Activated CD4-positive, alpha-beta memory T cell treated with anti-CD3 and anti-CD28 coated beads for 36 hours (primary cell): ENCODE measurements around the gene RHCE. TPM values are rescaled to one million over a fixed set of nuclear protein-coding genes. Genes with fewer than 3 reads are reported as not detected.
"Not testable (repeated sequence)": the region's sequence is repeated elsewhere in the genome, so short reads cannot be mapped to it uniquely, and the experiment has no call there.

Experiments
- CTCF ChIA-PET: fragments of 350-600 bp; sonication (Branson Sonifier 250); formaldehyde crosslinking; loops from one replicate; lab custom pipeline; 2021; ENCODE audit warnings: antibody characterized with exemption, inconsistent platforms; lab: Charles Lee
- POLR2A ChIA-PET: fragments of 350-600 bp; sonication (Branson Sonifier 250); formaldehyde crosslinking; loops from one replicate; lab custom pipeline; 2021; ENCODE audit warnings: antibody characterized with exemption; lab: Charles Lee
- DNase-seq: peaks from one replicate; pipeline ENCODE4 v3.0.0-alpha.2; 2020
- H3K27ac Mint-ChIP-seq: one replicate; pipeline ENCODE4 v1.8.0; 2021; ENCODE audit warnings: mixed read lengths
- H3K27me3 Mint-ChIP-seq: one replicate; pipeline ENCODE4 v1.8.0; 2021; ENCODE audit warnings: mixed read lengths
- H3K36me3 Mint-ChIP-seq: one replicate; pipeline ENCODE4 v1.8.0; 2021; ENCODE audit warnings: mixed read lengths
- H3K4me1 Mint-ChIP-seq: one replicate; pipeline ENCODE4 v1.8.0; 2021; ENCODE audit warnings: low read depth, mixed read lengths
- H3K4me3 Mint-ChIP-seq: one replicate; pipeline ENCODE4 v1.8.0; 2021; ENCODE audit warnings: mild to moderate bottlenecking, mixed read lengths
- H3K9me3 Mint-ChIP-seq: one replicate; pipeline ENCODE4 v1.8.0; 2021; ENCODE audit warnings: mixed read lengths
- intact Hi-C: fragments of 100-400 bp; cut with micrococcal nuclease; formaldehyde crosslinking; loops from one replicate; pipeline ENCODE4 v1.15.1; 2023
- total RNA-seq, 2 experiments: library from RNA; stranded (reverse); gene quantifications; one replicate each; pipeline ENCODE4 v1.2.3, GENCODE V29; 2021

RHCE gene
- total RNA-seq, 2 experiments from 2014 or later = 0.44 to 0.45 TPM

DNA sequence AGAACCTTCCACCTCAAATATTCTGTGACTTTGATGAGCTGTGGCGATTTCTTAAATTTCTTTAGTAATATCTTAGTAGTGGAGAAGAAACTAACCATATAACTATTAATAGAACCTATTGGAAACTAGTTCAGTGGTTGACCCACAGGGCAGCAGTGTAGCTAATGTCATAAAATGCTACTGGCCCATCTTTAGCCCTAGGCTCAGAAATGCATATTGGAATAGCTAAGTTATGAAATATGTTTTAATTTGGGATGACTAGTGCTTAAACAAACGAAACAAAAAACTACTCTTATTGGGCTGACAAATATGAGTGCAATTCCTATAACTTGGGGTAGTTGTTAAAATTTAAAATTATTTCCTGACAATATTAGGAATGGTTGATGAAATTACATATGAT lies 30.3 kb upstream of the RHCE start:
- intact Hi-C loops = no loop called here
- CTCF ChIA-PET = interaction anchor here (0.6 to 1.8 kb wide), 4 partner anchors 10 to 1427 kb away, joined by 3 to 5 read pairs (median 4); no protein-coding TSS in a partner anchor
- Mint-ChIP-seq H3K4me3 (no peak overlapping the region), H3K27me3 (no peaks in the 10 kb centered on the region), H3K9me3 (no peaks in the 10 kb centered on the region), H3K27ac (no peak overlapping the region), H3K36me3 (peaks cover 16% of the 10 kb centered on the region), H3K4me1 (peaks cover 15% of the 10 kb centered on the region)
- DNase-seq = no peak
- POLR2A ChIA-PET = interaction anchor here (0.8 to 1.3 kb wide), 2 partner anchors 15 to 35 kb away, joined by 4 to 5 read pairs; no protein-coding TSS in a partner anchor

DNA sequence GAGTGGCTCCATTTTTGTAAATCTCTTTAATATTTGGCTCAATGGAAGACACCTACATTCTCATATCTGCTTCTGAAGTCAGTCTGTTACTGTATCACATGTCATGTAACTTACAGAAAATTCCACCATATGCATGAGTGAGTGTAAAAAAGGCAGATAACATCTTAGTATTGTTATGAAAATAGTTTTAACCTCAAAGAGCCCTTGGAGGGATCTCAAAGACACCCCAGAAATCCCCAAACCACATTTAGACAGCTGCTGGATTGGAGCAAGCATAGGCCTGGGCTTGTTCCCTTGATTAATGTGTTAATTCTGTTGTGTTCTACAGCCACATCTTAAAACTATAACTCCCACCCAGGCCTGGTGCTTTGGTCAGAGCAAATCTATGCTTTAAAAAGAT lies 26.9 kb upstream of the RHCE start:
- H3K4me3 Mint-ChIP-seq = no peak overlapping the region
- peaks cover 7% of the 10 kb centered on the region for H3K36me3 Mint-ChIP-seq
- ChIA-PET POLR2A (no interaction called here), CTCF (interaction anchor here (1.4 kb wide), 1 partner anchor 363 kb away, joined by 3 read pairs; no protein-coding TSS in a partner anchor)
- intact Hi-C loops = no loop called here
- H3K27ac Mint-ChIP-seq = no peak overlapping the region
- no peaks in the 10 kb centered on the region for H3K27me3 Mint-ChIP-seq
- peaks cover 24% of the 10 kb centered on the region for H3K4me1 Mint-ChIP-seq
- no peaks in the 10 kb centered on the region for H3K9me3 Mint-ChIP-seq
- no peak for DNase-seq

DNA sequence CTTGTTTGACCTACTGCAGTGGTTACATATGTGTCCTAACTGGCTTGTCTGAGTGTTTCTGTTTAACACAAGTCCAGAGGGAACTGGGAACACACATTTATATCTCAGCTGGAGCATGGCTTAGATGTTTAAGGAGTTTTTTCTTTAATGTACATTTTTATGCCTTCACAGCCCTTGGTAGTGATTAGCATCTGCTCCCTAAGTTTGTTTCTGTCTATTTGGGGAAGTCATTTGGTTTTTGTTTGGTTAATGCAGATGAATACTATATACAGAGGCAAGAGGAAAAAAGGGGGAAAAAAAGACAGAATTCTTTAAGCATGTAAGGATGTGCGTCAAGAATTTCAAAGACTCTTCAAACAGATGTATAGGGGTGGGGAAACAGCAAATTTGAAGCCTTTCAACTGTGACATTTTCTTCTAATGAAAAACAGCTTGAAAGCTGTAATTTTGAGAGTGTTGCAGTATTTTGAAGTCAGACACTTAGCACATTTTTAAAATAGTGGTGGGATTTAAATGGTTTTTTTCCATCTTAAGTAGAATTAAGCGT lies 25.4 kb upstream of the RHCE start:
- H3K36me3 Mint-ChIP-seq = peaks cover 7% of the 10 kb centered on the region
- no peak overlapping the region for H3K4me3 Mint-ChIP-seq
- no peaks in the 10 kb centered on the region for H3K27me3 Mint-ChIP-seq
- no peak overlapping the region for H3K27ac Mint-ChIP-seq
- peaks cover 35% of the 10 kb centered on the region for H3K4me1 Mint-ChIP-seq
- ChIA-PET POLR2A (no interaction called here), CTCF (interaction anchor here (1.4 kb wide), 1 partner anchor 365 kb away, joined by 3 read pairs; no protein-coding TSS in a partner anchor)
- no peaks in the 10 kb centered on the region for H3K9me3 Mint-ChIP-seq
- no peak for DNase-seq
- intact Hi-C loops = no loop called here

DNA sequence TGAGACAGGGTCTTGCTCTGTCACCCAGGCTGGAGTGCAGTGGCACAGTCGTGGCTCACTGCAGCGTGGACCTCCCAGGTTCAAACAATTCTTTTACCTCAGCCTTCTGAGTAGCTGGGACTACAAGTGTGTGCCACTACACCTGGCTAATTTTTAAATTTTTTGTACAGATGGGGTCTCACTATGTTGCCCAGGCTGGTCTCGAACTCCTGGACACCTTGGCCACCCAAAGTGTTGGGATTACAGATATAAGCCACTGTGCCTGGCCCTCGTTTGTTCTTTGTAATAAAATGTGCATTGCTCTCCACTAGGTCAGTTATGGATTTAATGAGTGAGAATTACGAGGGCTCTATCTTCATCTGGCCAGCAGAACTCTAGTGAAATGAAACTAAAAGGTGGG lies 24.0 kb upstream of the RHCE start:
- H3K27me3 Mint-ChIP-seq, H3K4me3 Mint-ChIP-seq, DNase-seq, H3K27ac Mint-ChIP-seq, H3K9me3 Mint-ChIP-seq, intact Hi-C loops, H3K36me3 Mint-ChIP-seq, POLR2A ChIA-PET: not testable (repeated sequence)
- CTCF ChIA-PET = interaction anchor here (1.0 kb wide), 1 partner anchor 128 kb away, joined by 5 read pairs; no protein-coding TSS in a partner anchor
- peaks cover 39% of the 10 kb centered on the region for H3K4me1 Mint-ChIP-seq

DNA sequence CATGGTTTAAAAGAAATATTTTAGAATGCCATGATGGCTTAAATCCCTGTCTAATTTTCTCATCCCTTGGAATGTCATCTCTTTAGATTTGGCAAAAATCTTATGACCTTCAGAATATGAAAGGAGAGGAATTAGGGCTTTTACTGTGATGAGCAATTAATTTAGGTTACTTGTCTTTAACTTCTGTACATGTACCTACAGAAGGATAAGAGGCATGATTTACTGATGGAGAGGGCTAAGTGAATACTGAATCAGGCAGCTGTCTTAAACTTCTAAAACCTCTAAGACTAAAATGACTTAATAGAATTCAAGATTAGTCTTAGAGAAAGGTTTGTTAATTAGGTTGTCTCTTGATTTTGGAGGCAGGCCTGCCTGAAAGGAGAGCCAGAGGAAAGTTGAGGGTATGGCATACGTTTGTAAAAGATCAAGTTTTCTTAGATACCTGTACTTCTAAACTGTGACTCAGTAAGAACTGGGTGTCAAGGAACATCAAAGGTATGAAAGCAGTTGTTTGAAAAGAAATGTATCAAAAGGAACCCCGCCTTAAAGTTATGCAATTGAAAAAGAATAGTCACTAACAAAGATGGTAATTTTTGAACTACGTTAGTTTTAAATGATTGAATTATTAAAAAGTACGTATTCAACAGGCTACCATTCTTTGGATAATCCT lies 22.5 kb upstream of the RHCE start:
- Mint-ChIP-seq H3K36me3 (peaks cover 5% of the 10 kb centered on the region), H3K9me3 (no peaks in the 10 kb centered on the region), H3K27me3 (no peaks in the 10 kb centered on the region), H3K27ac (no peak overlapping the region), H3K4me3 (no peak overlapping the region), H3K4me1 (peaks cover 39% of the 10 kb centered on the region)
- DNase-seq = no peak
- CTCF ChIA-PET = interaction anchor here (0.7 kb wide), 1 partner anchor 59 kb away, joined by 3 read pairs; no protein-coding TSS in a partner anchor
- POLR2A ChIA-PET = no interaction called here
- intact Hi-C loops = no loop called here

DNA sequence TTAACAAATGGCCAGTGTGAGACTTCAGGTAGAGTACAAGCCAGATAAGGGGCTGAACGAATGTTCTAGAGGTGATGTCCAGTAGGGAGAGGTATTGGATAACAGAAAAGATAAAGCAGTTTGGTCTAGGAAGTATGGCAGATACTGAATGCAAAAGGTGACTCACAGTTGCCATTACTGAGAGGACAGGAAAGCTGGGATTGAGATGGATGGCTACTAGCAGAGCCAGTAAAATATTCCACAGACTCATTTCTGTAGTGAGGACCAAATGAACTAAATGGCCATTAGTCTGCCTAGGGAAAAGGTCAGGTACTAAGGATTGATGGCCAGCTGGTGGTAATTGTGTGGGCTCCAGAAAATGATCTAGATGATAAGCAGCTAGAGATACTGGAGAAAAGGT lies 21.6 kb upstream of the RHCE start:
- Mint-ChIP-seq H3K4me1 (peaks cover 34% of the 10 kb centered on the region), H3K27me3 (no peaks in the 10 kb centered on the region), H3K9me3 (no peaks in the 10 kb centered on the region), H3K27ac (no peak overlapping the region), H3K36me3 (peaks cover 4% of the 10 kb centered on the region), H3K4me3 (no peak overlapping the region)
- intact Hi-C loops = no loop called here
- ChIA-PET POLR2A (no interaction called here), CTCF (no interaction called here)
- no peak for DNase-seq

DNA sequence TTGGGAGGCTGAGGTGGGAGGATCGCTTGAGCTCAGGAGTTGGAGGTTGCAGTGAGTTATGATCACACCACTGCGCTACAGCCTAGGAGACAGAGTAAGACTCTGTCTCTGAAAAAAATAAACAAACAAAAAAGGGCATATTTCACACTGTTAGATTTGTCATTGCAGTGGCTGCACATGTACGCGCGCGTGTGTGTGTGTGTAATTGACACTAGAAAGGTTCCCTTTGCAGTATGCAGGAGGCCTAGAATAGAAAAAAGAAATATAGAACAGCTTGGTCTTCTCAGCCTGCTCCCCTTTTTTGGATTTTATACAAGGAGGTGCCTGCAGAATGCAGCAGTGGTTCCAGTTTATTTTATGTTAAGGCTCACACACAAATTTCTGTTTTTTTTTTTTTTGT lies 18.7 kb upstream of the RHCE start:
- Mint-ChIP-seq H3K27me3 (no peaks in the 10 kb centered on the region), H3K27ac (no peak overlapping the region), H3K4me3 (no peak overlapping the region), H3K36me3 (peaks cover 4% of the 10 kb centered on the region), H3K4me1 (peaks cover 50% of the 10 kb centered on the region), H3K9me3 (no peaks in the 10 kb centered on the region)
- no peak for DNase-seq
- POLR2A ChIA-PET = no interaction called here
- intact Hi-C loops = no loop called here
- CTCF ChIA-PET = no interaction called here

DNA sequence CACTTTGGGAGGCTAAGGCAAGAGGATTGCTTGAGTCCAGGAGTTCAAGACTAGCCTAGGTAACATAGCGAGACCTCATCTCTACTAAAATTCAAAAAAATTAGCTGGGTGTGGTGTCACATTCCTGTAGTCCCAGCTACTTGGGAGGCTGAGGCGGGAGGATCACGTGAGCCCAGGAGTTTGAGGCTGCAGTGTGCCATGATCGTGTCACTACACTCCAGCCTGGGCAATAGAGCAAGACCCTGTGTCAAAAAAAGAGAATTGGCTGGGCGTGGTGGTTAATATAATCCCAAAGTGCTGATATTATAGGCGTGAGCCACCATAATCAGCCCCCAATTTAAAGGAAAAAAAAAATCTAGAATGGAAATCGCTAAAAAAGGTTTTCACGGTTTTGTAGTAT lies 17.0 kb upstream of the RHCE start:
- POLR2A ChIA-PET = no interaction called here
- Mint-ChIP-seq H3K27ac (no peak overlapping the region), H3K9me3 (no peaks in the 10 kb centered on the region), H3K27me3 (no peaks in the 10 kb centered on the region), H3K36me3 (peaks cover 4% of the 10 kb centered on the region), H3K4me3 (no peak overlapping the region), H3K4me1 (peaks cover 60% of the 10 kb centered on the region)
- no peak for DNase-seq
- CTCF ChIA-PET = interaction anchor here (1.5 kb wide), 1 partner anchor 182 kb away, joined by 3 read pairs; no protein-coding TSS in a partner anchor
- intact Hi-C loops = no loop called here

DNA sequence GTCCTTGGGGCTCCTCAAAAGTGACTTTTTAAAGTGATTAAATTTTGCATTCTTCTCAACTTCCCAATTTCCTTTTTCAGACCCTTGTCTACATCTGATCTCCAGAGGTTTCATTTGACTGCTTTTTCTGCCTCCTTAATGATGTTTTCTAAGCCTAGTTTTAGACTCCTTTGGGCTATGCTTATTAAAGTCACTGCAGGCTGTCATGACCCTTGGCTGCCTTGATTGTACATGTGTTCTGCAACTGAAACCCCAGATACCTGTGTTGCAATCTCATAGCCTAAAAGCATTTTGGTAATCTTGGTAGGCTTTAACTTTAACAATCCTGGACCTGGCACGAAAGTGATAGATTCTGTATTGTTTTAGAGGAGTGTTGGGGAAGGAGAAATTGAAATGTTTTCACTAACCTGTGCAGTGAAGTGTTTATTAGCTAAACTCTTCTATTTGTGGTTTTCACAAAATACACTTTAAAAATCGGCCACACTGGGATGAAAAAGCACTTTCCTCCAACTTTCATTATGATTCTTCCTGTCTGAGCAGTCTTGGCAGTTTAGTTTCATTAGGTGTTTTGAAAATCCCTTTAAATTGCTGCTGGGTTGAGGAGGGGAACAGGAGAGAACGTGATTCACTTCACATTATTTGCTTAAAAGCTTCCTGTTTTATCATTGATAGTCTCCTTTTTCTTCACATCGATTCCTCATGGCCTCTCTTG lies 14.9 kb upstream of the RHCE start:
- Mint-ChIP-seq H3K4me3 (peak overlapping the region; percentile 51), H3K9me3 (no peaks in the 10 kb centered on the region), H3K36me3 (peaks cover 4% of the 10 kb centered on the region), H3K4me1 (peaks cover 53% of the 10 kb centered on the region), H3K27ac (peak overlapping the region; percentile 57), H3K27me3 (no peaks in the 10 kb centered on the region)
- ChIA-PET POLR2A (interaction anchor here (1.2 kb wide), 1 partner anchor 15 kb away, joined by 4 read pairs; no protein-coding TSS in a partner anchor), CTCF (interaction anchor here (0.6 kb wide), 1 partner anchor 50 kb away, joined by 3 read pairs; no protein-coding TSS in a partner anchor)
- intact Hi-C loops = no loop called here
- DNase-seq = peak; percentile 13

DNA sequence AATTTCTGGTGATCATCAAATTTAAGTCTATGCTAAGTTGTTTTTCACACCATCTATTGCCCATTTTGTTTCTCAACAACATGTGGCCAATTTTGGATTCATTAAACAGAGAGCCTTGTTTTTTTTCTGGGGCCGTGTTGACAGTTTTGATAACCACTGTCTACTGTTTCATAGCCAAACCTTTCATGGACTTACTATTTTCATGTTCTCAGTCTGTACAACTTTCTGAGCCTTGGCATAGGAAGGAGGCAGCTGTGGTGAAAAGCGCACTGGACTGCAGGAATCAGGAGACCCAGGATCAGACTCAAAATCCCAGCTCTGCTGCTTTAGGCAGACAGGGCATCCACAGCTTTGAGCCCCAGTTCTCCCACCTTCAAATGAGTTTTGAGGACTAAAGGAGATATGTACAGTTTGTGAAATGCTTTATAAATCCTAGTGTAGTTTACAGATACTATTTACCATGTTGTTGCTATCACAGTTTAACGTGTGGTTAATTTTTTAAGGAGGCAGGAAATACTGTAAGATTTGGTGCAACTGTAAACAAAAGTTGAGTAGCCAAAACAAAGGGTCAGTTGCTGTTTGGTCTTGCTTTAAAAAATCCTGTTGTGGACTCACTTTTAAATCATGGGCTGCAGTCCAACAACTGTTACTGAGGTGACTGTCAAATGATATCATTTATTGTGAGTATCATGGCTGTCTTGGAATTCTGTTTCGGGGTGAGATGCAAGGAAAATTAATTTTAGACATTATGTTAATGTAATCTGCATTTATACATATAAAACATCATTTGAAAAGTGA lies 13.0 kb upstream of the RHCE start:
- peaks cover 56% of the 10 kb centered on the region for H3K4me1 Mint-ChIP-seq
- CTCF ChIA-PET = interaction anchor here (1.2 kb wide), 1 partner anchor 87 kb away, joined by 4 read pairs; no protein-coding TSS in a partner anchor
- POLR2A ChIA-PET = no interaction called here
- no peak overlapping the region for H3K4me3 Mint-ChIP-seq
- no peak for DNase-seq
- H3K36me3 Mint-ChIP-seq = peaks cover 5% of the 10 kb centered on the region
- peak overlapping the region; percentile 35 for H3K27ac Mint-ChIP-seq
- H3K27me3 Mint-ChIP-seq = no peaks in the 10 kb centered on the region
- intact Hi-C loops = loop anchor here (5.0 kb wide), 2 partner anchors 96 to 799 kb away; partner anchors contain the start of genes CEP85 and TMEM50A
- H3K9me3 Mint-ChIP-seq = no peaks in the 10 kb centered on the region

DNA sequence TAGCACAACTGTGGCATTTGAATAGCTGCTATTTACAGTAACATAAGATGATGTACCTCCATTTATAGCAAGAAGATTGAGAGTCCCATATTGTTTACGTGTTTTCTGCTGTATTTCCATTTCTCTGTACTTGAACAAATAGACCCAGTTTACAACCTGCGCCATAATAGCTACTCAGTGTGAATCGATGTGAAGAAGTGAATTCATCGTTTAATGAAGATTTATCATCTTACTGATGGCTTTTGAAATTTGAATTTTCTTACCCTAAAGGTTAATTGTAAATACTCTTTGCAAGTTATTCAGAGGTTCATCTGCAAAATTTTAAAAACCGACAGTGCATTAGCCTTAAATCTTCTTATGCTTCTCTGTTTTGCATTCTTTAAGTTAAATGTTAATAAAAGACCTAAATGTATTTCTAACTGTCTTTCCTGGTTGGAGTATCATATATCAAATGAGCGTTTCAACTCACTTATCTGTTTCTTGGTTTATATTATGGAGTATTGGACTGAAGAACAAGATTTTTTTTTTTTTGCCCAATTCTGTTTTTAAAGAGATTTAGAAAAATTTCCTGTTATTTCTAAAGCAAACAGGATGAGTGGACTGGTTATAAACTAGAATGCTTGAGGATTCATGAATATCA lies 12.2 kb upstream of the RHCE start:
- no peaks in the 10 kb centered on the region for H3K27me3 Mint-ChIP-seq
- POLR2A ChIA-PET = no interaction called here
- intact Hi-C loops = loop anchor here (5.0 kb wide), 2 partner anchors 96 to 799 kb away; partner anchors contain the start of genes CEP85 and TMEM50A
- no peak for DNase-seq
- H3K4me1 Mint-ChIP-seq = peaks cover 56% of the 10 kb centered on the region
- no peaks in the 10 kb centered on the region for H3K9me3 Mint-ChIP-seq
- H3K36me3 Mint-ChIP-seq = peaks cover 3% of the 10 kb centered on the region
- CTCF ChIA-PET = interaction anchor here (1.5 kb wide), 1 partner anchor 55 kb away, joined by 8 read pairs; no protein-coding TSS in a partner anchor
- H3K27ac Mint-ChIP-seq = peak overlapping the region; percentile 11
- peak overlapping the region; percentile 80 for H3K4me3 Mint-ChIP-seq
